ENCODE measurements around the gene PITPNM1.

The PITPNM1 gene

GRCh38 chr11:67463680-67464410 lies 41.3 kb downstream of the PITPNM1 start:
- no peak overlapping the region for H2AFZ ChIP-seq (ENCODE audit: low read depth, low read length)
- 90% methylated on average over 20 of the region's 20 CpGs for WGBS
- H2AK5ac ChIP-seq (ENCODE audit: low read length, severe bottlenecking): peak overlapping the region; percentile 28
- H3K36me3 ChIP-seq (ENCODE audit: control insufficient read depth in 1 of 2, insufficient read depth in 2 of 2, low read depth in 1 of 2, low read length in 2 of 2): peaks cover 13 to 17% of the 10 kb centered on the region in 2 experiments
- peak overlapping the region; percentile 90 for H4K91ac ChIP-seq (ENCODE audit: low read length)
- peaks cover 32% of the 10 kb centered on the region for H3K4me1 ChIP-seq (ENCODE audit: control insufficient read depth, insufficient read depth, low read depth, low read length)
- no peak overlapping the region for H2BK5ac ChIP-seq (ENCODE audit: low read depth, low read length, poor library complexity, severe bottlenecking)
- peak overlapping the region; percentile 3 to 14 for H3K4ac ChIP-seq (ENCODE audit: low read depth in 1 of 2, low read length in 2 of 2)
- H3K18ac ChIP-seq (ENCODE audit: low read depth in 1 of 2, low read length in 2 of 2): peak overlapping the region; percentile 40 to 54
- H3K14ac ChIP-seq (ENCODE audit: low read length in 2 of 2): peak overlapping the region in 1 of 2 experiments; percentile 37
- H3K27ac ChIP-seq (ENCODE audit: low read length, poor library complexity, severe bottlenecking): peak overlapping the region; percentile 26
- no peaks in the 10 kb centered on the region for H3K27me3 ChIP-seq (ENCODE audit: control insufficient read depth in 1 of 2, insufficient read depth in 1 of 2, low read length in 2 of 2)
- DNase-seq: peak; percentile 43
- H3K9me3 ChIP-seq (ENCODE audit: control insufficient read depth, low read length): no peaks in the 10 kb centered on the region
- peak overlapping the region in 1 of 2 experiments; percentile 33 for H3K4me3 ChIP-seq (ENCODE audit: insufficient read depth in 1 of 2, low read depth in 1 of 2, low read length in 2 of 2)
- H3K79me1 ChIP-seq (replicated peaks; ENCODE audit: low read length, poor library complexity, severe bottlenecking): peaks cover 16% of the 10 kb centered on the region
- peak overlapping the region; percentile 26 for H3K9ac ChIP-seq (ENCODE audit: low read length)
- no peak overlapping the region for H3K23ac ChIP-seq (ENCODE audit: low read length in 2 of 2)
- H3K4me2 ChIP-seq (ENCODE audit: low read length, poor library complexity, severe bottlenecking): no peak overlapping the region
- H4K8ac ChIP-seq (ENCODE audit: low read length): peak overlapping the region; percentile 99
- peak overlapping the region in 1 of 2 experiments; percentile 61 for H2BK12ac ChIP-seq (ENCODE audit: low read length in 2 of 2)
- H2BK15ac ChIP-seq (ENCODE audit: low read depth, poor library complexity, severe bottlenecking): peak overlapping the region; percentile 55
- H2BK120ac ChIP-seq (ENCODE audit: low read depth, low read length): no peak overlapping the region

GRCh38 chr11:67463186-67463585 lies 42.0 kb downstream of the PITPNM1 start:
- no peak overlapping the region for H3K4me3 ChIP-seq (ENCODE audit: insufficient read depth in 1 of 2, low read depth in 1 of 2, low read length in 2 of 2)
- no peaks in the 10 kb centered on the region for H3K9me3 ChIP-seq (ENCODE audit: control insufficient read depth, low read length)
- no peak overlapping the region for H4K91ac ChIP-seq (ENCODE audit: low read length)
- H3K27ac ChIP-seq (ENCODE audit: low read length, poor library complexity, severe bottlenecking): no peak overlapping the region
- peaks cover 31% of the 10 kb centered on the region for H3K4me1 ChIP-seq (ENCODE audit: control insufficient read depth, insufficient read depth, low read depth, low read length)
- no peak overlapping the region for H2AFZ ChIP-seq (ENCODE audit: low read depth, low read length)
- no peak overlapping the region for H4K8ac ChIP-seq (ENCODE audit: low read length)
- H2AK5ac ChIP-seq (ENCODE audit: low read length, severe bottlenecking): no peak overlapping the region
- peaks cover 13 to 17% of the 10 kb centered on the region in 2 experiments for H3K36me3 ChIP-seq (ENCODE audit: control insufficient read depth in 1 of 2, insufficient read depth in 2 of 2, low read depth in 1 of 2, low read length in 2 of 2)
- no peak overlapping the region for H3K14ac ChIP-seq (ENCODE audit: low read length in 2 of 2)
- no peak overlapping the region for H2BK15ac ChIP-seq (ENCODE audit: low read depth, poor library complexity, severe bottlenecking)
- H2BK5ac ChIP-seq (ENCODE audit: low read depth, low read length, poor library complexity, severe bottlenecking): no peak overlapping the region
- H3K4me2 ChIP-seq (ENCODE audit: low read length, poor library complexity, severe bottlenecking): no peak overlapping the region
- no peak for DNase-seq
- no peak overlapping the region for H2BK12ac ChIP-seq (ENCODE audit: low read length in 2 of 2)
- 95% methylated on average over 6 of the region's 10 CpGs for WGBS
- no peaks in the 10 kb centered on the region for H3K27me3 ChIP-seq (ENCODE audit: control insufficient read depth in 1 of 2, insufficient read depth in 1 of 2, low read length in 2 of 2)
- no peak overlapping the region for H2BK120ac ChIP-seq (ENCODE audit: low read depth, low read length)
- no peak overlapping the region for H3K9ac ChIP-seq (ENCODE audit: low read length)
- H3K23ac ChIP-seq (ENCODE audit: low read length in 2 of 2): no peak overlapping the region
- no peak overlapping the region for H3K4ac ChIP-seq (ENCODE audit: low read depth in 1 of 2, low read length in 2 of 2)
- no peak overlapping the region for H3K18ac ChIP-seq (ENCODE audit: low read depth in 1 of 2, low read length in 2 of 2)
- H3K79me1 ChIP-seq (replicated peaks; ENCODE audit: low read length, poor library complexity, severe bottlenecking): peaks cover 15% of the 10 kb centered on the region

- Histone ChIP-seq H3K23ac (ENCODE audit: low read length in 2 of 2) (no peak overlapping the region), H3K4ac (ENCODE audit: low read depth in 1 of 2, low read length in 2 of 2) (no peak overlapping the region), H3K9me3 (ENCODE audit: control insufficient read depth, low read length) (no peaks in the 10 kb centered on the region), H3K4me3 (ENCODE audit: insufficient read depth in 1 of 2, low read depth in 1 of 2, low read length in 2 of 2) (no peak overlapping the region), H3K14ac (ENCODE audit: low read length in 2 of 2) (no peak overlapping the region), H2AK5ac (ENCODE audit: low read length, severe bottlenecking) (no peak overlapping the region), H4K91ac (ENCODE audit: low read length) (no peak overlapping the region), H3K9ac (ENCODE audit: low read length) (no peak overlapping the region), H3K79me1 (replicated peaks; ENCODE audit: low read length, poor library complexity, severe bottlenecking) (no peaks in the 10 kb centered on the region), H3K4me2 (ENCODE audit: low read length, poor library complexity, severe bottlenecking) (no peak overlapping the region), H3K4me1 (ENCODE audit: control insufficient read depth, insufficient read depth, low read depth, low read length) (peaks cover 3% of the 10 kb centered on the region), H4K8ac (ENCODE audit: low read length) (no peak overlapping the region), H2BK5ac (ENCODE audit: low read depth, low read length, poor library complexity, severe bottlenecking) (no peak overlapping the region), H2BK12ac (ENCODE audit: low read length in 2 of 2) (no peak overlapping the region), H2BK120ac (ENCODE audit: low read depth, low read length) (no peak overlapping the region), H3K27ac (ENCODE audit: low read length, poor library complexity, severe bottlenecking) (no peak overlapping the region), H3K27me3 (ENCODE audit: control insufficient read depth in 1 of 2, insufficient read depth in 1 of 2, low read length in 2 of 2) (peaks cover 0 to 25% of the 10 kb centered on the region in 2 experiments), H3K36me3 (ENCODE audit: control insufficient read depth in 1 of 2, insufficient read depth in 2 of 2, low read depth in 1 of 2, low read length in 2 of 2) (peaks cover 0 to 3% of the 10 kb centered on the region in 2 experiments), H2AFZ (ENCODE audit: low read depth, low read length) (no peak overlapping the region), H3K18ac (ENCODE audit: low read depth in 1 of 2, low read length in 2 of 2) (no peak overlapping the region), H2BK15ac (ENCODE audit: low read depth, poor library complexity, severe bottlenecking) (no peak overlapping the region)
- DNase-seq: no peak
- whole genome bisulfite sequencing: 90% methylated on average over 19 of the region's 19 CpGs
Observed at GRCh38 chr11:67458266-67458665, 46.9 kb downstream of the PITPNM1 start.

DNA sequence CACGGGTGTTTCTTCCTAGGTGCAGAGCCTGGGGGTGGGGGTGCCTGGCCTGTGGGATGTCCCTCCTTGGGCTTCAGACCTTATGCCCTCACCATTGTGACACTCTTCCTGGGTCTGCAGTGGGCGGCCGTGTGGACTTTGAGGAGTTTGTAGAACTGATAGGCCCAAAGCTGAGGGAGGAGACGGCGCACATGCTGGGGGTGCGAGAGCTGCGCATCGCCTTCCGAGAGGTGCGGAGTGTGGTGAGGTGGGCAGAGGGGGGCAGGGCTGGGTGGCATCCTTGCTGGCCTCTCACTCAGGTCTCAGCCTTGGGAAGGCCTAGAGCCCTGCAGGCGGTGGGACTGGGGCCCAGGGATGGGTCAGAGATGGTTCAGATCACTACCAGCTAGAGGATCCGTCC lies 47.7 kb downstream of the PITPNM1 start:
- Histone ChIP-seq H3K4me2 (ENCODE audit: low read length, poor library complexity, severe bottlenecking) (no peak overlapping the region), H2BK120ac (ENCODE audit: low read depth, low read length) (no peak overlapping the region), H3K4me1 (ENCODE audit: control insufficient read depth, insufficient read depth, low read depth, low read length) (peaks cover 3% of the 10 kb centered on the region), H2BK5ac (ENCODE audit: low read depth, low read length, poor library complexity, severe bottlenecking) (no peak overlapping the region), H2BK15ac (ENCODE audit: low read depth, poor library complexity, severe bottlenecking) (no peak overlapping the region), H3K4me3 (ENCODE audit: insufficient read depth in 1 of 2, low read depth in 1 of 2, low read length in 2 of 2) (no peak overlapping the region), H3K79me1 (replicated peaks; ENCODE audit: low read length, poor library complexity, severe bottlenecking) (no peaks in the 10 kb centered on the region), H2AFZ (ENCODE audit: low read depth, low read length) (no peak overlapping the region), H3K4ac (ENCODE audit: low read depth in 1 of 2, low read length in 2 of 2) (no peak overlapping the region), H3K23ac (ENCODE audit: low read length in 2 of 2) (no peak overlapping the region), H3K27me3 (ENCODE audit: control insufficient read depth in 1 of 2, insufficient read depth in 1 of 2, low read length in 2 of 2) (peaks cover 0 to 25% of the 10 kb centered on the region in 2 experiments), H3K9ac (ENCODE audit: low read length) (no peak overlapping the region), H3K36me3 (ENCODE audit: control insufficient read depth in 1 of 2, insufficient read depth in 2 of 2, low read depth in 1 of 2, low read length in 2 of 2) (peaks cover 0 to 3% of the 10 kb centered on the region in 2 experiments), H2AK5ac (ENCODE audit: low read length, severe bottlenecking) (no peak overlapping the region), H4K91ac (ENCODE audit: low read length) (peak overlapping the region; percentile 20), H3K27ac (ENCODE audit: low read length, poor library complexity, severe bottlenecking) (no peak overlapping the region), H3K14ac (ENCODE audit: low read length in 2 of 2) (no peak overlapping the region), H4K8ac (ENCODE audit: low read length) (no peak overlapping the region), H2BK12ac (ENCODE audit: low read length in 2 of 2) (no peak overlapping the region), H3K9me3 (ENCODE audit: control insufficient read depth, low read length) (no peaks in the 10 kb centered on the region), H3K18ac (ENCODE audit: low read depth in 1 of 2, low read length in 2 of 2) (no peak overlapping the region)
- DNase-seq: no peak
- 95% methylated on average over 12 of the region's 12 CpGs for WGBS

Measured in mesenchymal stem cell (in vitro differentiated cells and primary cell).